NOMO-1 treated with DMSO at 0.1 percent for 48 hours (cell line): Measurements from ENCODE around the gene L3MBTL2.
A peak's percentile ranks its signal among the peaks of the same experiment; 100 is the strongest.
"Not testable (repeated sequence)": the region's sequence is repeated elsewhere in the genome, so short reads cannot be mapped to it uniquely, and the experiment has no call there.

Experiments
- DNase-seq: peaks from one replicate; lab custom pipeline; 2025; ENCODE audit not compliant: unreplicated experiment; lab: John Stamatoyannopoulos, UW

Gene L3MBTL2

DNA sequence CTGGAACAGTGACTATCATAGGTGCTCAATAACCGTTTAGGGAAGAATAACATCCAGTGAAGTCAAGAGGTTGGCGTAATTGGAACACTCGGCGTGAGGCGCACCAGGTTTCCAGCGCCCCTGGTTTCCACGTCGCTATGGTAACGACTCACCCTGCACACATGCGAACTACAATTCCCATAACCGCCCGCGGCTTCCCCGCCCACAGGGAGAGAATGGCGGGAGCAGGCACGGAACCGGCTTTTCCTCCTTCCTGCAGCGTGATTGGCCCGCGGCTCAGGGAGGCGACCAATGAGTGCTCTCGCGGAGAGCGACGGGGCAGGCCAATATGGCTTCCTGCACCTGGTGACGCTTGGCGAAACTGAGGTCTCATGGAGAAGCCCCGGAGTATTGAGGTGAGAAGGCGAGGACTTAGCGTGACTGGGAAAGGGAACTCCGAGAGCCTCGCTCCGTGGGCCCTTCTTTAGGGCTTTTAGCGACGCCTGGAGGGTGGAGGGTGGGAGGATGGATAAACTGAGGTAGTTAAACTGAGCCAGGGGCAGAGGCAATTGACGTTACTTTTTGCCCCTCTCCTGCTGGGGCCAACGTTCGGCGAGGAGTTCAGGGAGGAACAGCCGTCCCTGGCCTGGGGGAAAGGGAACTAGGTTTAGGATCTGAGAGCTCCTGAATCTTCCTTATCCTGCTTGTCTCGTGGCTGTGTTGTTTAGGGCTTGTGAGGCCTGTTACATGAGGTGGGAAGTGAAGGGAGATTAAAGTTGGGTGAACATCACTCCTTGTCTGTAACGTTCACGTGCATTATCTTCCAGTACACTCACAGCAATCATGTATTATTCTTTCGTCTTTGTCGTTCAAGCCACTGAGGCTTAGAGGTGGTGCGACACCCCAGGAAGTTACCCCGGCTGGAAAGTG, at the start of gene L3MBTL2:
Gene L3MBTL2 (plus strand): TSS at position 321 of the 909 bp plus-strand sequence. CDS start 51 bp downstream, at position 372.
- peak; percentile 92 for DNase-seq

DNA sequence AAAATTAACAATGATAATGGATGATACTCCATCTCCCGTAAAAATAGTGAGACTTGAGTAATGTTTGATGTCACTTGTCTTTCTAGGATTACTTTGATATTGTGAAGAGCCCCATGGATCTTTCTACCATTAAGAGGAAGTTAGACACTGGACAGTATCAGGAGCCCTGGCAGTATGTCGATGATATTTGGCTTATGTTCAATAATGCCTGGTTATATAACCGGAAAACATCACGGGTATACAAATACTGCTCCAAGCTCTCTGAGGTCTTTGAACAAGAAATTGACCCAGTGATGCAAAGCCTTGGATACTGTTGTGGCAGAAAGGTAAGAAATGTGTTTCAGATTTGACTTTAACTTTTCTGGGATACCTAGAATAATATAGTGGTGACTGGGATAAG, 48.0 kb upstream of the L3MBTL2 start:
- no peak for DNase-seq

DNA sequence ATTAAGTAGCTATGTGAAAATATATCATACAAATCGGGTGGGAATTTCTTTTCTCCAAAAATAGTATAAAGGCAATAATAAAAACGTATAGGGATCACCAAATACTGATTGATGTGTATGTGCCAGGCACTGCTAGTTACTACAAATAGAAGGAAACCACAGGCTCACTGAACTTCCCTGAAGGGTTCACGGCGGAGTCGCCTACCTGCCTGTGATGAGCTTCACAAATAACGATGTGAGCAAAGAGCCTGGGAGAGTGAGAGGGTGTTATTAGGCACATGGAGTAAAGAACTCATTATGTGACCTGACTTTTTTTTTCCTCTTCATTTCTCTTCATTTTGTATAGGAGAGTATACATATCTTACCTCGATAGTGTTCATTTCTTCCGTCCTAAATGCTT, 36.0 kb upstream of the L3MBTL2 start:
- no peak for DNase-seq

DNA sequence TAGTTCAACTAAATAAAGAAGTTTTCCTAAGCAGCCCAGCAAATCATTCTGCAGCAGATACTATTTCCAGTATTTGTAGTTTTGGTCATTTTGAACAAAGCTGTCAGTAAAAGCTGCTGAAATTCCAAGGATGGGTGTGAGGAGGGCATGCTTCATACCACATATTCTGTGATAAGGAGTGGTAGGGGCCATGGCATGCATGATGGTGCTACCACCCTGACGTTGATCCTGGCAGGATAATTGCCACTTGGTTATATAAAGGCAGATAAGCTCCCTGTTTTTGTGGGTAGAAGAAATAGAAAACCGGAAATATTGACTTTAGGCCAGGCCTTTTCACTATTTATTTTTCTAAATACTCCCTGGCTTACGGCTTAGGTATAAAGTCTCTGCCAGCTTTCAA, 33.1 kb upstream of the L3MBTL2 start:
- DNase-seq: no peak

DNA sequence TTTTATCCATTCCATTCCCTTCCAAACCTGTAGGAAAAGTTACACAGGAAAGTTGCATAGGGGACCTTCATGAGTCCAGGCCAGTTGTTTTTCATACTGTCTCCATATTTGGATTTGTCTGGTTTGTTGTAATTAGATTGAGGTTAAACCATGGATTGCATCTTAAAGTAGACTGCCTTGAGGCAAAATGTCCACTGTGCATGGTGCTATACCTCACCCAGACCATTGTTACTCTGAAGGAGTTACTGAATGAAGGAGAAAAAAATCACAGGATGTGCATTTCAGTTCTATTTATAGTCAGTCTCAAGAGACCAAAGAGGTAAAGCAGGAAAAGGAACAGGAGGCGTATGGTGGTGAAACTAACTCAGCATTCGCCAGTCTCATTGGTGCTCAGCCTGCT, 29.6 kb upstream of the L3MBTL2 start:
- DNase-seq: no peak

DNA sequence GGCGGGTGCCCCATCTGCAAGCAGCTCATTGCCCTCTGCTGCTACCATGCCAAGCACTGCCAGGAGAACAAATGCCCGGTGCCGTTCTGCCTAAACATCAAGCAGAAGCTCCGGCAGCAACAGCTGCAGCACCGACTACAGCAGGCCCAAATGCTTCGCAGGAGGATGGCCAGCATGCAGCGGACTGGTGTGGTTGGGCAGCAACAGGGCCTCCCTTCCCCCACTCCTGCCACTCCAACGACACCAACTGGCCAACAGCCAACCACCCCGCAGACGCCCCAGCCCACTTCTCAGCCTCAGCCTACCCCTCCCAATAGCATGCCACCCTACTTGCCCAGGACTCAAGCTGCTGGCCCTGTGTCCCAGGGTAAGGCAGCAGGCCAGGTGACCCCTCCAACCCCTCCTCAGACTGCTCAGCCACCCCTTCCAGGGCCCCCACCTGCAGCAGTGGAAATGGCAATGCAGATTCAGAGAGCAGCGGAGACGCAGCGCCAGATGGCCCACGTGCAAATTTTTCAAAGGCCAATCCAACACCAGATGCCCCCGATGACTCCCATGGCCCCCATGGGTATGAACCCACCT, 28.0 kb upstream of the L3MBTL2 start:
- DNase-seq: no peak

DNA sequence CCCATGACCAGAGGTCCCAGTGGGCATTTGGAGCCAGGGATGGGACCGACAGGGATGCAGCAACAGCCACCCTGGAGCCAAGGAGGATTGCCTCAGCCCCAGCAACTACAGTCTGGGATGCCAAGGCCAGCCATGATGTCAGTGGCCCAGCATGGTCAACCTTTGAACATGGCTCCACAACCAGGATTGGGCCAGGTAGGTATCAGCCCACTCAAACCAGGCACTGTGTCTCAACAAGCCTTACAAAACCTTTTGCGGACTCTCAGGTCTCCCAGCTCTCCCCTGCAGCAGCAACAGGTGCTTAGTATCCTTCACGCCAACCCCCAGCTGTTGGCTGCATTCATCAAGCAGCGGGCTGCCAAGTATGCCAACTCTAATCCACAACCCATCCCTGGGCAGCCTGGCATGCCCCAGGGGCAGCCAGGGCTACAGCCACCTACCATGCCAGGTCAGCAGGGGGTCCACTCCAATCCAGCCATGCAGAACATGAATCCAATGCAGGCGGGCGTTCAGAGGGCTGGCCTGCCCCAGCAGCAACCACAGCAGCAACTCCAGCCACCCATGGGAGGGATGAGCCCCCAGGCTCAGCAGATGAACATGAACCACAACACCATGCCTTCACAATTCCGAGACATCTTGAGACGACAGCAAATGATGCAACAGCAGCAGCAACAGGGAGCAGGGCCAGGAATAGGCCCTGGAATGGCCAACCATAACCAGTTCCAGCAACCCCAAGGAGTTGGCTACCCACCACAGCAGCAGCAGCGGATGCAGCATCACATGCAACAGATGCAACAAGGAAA, 27.3 kb upstream of the L3MBTL2 start:
- DNase-seq: no peak

DNA sequence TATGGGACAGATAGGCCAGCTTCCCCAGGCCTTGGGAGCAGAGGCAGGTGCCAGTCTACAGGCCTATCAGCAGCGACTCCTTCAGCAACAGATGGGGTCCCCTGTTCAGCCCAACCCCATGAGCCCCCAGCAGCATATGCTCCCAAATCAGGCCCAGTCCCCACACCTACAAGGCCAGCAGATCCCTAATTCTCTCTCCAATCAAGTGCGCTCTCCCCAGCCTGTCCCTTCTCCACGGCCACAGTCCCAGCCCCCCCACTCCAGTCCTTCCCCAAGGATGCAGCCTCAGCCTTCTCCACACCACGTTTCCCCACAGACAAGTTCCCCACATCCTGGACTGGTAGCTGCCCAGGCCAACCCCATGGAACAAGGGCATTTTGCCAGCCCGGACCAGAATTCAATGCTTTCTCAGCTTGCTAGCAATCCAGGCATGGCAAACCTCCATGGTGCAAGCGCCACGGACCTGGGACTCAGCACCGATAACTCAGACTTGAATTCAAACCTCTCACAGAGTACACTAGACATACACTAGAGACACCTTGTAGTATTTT, 26.6 kb upstream of the L3MBTL2 start:
- DNase-seq: no peak

DNA sequence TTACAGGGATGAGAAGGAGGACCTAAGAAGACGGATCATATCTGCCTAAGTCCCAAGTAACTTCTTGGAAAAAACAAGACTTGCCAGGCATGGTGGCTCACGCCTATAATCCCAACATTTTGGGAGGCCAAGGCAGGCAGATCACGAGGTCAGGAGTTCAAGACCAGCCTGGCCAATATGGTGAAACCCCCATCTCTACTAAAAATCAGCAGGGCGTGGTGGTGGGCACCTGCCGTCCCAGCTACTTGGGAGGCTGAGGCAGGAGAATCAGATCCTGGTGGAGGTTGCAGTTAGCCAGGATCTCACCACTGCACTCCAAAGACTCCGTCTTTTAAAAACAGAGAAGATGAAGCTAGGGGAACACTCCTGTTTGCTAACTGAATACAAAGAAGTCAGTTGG, 24.8 kb upstream of the L3MBTL2 start:
- not testable (repeated sequence) for DNase-seq

DNA sequence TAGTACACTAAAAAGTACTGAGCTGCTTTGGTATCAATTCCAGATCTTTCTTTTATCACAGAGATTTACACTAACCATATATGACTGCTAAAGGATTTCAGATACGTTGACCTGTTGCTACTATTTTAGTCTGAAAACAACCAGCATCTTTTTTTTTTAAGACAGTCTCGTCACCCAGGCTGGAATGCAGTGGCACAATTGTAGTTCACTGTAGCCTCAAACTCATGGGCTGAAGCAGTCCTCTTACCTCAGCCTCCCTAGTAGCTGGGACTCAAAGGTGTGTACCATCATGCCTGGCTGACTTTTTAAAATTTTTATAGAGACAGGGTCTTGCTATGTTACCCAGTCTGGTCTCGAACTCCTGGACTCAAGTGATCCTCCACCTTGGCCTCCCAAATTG, 24.2 kb upstream of the L3MBTL2 start:
- DNase-seq: no peak

DNA sequence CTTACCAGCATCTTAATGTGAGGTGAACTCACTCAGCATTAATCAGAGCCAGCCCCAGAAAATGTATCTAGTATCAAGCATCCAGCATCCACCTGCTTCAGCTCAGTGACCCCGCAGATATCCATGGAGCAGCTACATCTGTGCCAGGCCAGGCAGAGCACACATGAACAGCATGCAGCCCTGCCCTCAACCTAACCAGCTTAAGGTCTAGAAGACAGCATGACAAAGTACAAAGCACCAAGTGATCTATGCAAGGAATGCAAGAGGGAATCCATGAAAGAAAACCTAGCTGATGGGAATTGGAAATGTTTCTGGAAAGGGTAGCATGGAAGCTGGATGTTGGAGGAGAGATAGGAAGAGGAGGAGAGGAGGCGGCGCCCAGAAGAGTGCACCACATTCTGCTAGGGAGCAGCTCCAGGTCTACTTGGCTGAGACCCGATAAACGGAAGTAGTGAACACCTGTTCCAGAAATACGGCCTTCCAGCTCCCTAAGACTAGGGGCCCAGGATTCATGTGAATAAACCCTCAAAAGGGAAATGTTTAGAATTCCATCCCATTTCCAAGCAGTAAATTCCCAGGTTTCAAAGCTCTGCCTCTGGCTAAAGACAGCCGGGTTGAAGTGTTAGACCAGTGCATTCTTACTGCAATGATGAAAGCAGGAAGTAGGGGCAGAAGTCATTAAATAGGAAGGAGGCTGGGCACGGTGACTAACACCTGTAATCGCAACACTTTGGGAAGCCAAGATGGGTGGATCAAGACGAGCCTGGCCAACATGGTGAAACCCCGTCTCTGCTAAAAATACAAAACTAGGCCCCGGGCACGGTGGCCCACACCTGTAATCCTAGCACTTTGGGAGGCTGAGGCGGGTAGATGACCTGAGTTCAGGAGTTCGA, 23.5 kb upstream of the L3MBTL2 start:
- DNase-seq: peak; percentile 83

DNA sequence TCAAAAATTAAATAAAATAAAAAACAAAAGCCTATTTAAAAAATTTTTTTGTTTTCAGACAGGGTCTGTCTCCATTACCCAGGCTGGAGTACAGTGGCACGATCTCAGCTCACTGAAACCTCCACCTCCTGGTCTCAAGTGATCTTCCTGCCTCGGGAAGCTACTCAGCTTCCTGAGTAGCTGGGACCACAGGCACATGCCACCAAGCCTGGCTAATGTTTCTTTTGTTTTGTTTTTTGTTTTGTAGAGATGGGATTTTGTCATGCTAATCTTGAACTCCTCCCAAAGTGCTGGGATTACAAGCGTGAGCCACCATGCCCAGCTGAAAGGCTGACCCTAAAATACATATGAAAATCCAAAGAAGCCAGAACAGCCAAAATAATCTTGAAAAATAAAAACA, 20.4 kb upstream of the L3MBTL2 start:
- no peak for DNase-seq

DNA sequence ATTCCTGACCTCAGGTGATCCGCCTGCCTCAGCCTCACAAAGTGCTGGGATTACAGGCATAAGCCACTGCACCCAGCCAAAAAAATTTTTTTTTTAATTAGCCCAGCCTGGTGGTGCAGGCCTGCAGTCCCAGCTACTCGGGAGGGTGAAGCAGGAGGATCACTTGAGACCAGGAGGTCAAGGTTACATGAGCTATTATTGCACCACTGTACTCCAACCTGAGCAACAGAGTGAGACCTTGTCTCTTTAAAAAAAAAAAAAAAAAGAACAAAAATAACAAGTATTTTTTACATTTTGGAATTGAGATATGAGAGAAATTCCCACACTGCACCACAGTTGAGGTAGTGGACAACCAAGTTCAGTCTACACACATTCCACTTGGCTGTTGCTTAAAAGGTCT, 13.6 kb upstream of the L3MBTL2 start:
- DNase-seq: no peak

DNA sequence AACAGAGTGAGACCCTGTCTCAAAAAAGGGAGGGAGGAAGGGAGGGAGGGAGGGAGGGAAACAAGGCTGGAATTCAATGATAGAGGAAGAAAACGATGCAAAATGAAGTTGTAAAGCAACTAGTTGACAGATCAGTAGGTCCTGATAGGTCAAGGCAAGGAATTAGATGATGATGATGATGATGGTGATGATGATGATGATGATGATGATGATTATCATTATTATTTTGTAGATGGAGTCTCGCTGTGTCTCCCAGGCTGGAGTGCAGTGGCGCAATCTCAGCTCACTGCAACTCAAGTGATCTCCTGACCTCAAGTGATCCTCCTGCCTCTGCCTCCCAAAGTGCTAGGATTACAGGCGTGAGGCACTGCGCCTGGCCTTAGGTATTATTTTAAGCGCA, 11.3 kb upstream of the L3MBTL2 start:
- DNase-seq: no peak

DNA sequence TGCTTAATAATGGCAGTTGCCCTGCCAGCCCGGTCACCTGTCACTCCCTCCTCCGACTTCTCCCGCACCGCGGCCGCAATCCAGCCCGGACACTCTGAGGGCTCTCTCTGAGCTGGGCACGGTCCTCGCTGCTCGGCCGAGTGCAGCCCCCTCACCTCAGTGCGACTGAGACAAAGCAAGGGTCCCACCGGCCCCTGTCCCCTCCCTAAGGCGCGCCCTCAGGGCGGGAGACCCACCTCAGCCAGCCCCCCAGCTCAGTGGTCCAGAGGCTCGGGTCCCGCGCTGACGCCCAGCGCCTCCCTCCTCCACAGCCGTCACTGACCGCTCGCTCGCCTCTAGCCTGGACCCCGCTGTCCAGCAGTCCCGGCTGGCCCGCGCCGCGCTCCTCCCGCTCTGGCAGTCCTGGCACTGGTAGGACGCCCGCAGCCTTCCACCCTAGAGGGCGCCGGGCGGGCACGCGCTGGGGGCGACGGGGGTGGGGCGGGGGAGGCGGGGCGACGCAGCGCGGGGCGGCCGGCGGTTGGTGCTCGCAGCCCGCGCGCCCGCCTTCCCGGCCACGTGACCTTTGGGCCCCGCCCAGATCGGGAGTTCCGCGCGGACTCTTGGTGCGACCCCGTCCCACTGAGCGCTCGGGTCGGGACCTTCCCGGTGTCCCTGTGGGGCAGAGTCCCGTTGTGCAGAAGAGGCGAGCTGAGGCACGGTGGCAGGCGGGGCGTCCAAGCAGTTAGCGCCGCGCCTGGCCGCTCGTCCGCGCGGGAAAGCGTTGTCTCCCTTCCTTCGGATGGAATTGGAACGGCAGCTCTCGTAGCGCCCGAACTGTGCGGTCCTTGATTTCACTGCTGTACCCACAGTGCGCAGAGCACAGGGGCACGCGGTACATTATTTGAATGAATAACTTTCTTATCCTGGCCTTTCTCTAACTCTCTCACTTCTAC, 7.8 kb upstream of the L3MBTL2 start:
- peak; percentile 76 for DNase-seq

DNA sequence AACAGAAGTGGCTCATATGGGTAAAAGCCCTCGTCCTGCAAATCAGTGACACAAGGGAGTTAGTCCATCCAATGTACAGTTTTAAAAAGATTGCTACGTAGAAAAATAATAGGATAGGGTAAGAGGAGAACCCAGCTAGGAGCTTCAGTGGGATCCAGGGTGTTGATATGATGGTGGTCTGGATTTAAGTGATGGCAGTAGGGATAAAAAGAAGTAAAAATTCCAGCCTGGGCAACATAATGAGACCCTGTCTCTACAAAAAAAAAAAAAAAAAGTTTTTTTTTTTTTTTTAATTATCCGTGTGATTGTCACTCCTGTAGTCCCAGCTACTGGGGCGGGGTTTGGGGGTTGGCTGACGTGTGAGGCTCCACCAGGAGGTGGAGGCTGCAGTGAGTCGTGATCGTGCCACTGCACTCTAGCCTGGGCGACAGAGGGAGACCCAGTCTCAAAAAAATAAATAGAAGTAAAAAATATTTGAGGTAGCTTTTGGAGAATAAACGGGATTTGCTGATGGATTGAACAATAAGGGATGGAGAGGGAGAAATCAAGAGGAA, 7.0 kb upstream of the L3MBTL2 start:
- peak; percentile 10 for DNase-seq

DNA sequence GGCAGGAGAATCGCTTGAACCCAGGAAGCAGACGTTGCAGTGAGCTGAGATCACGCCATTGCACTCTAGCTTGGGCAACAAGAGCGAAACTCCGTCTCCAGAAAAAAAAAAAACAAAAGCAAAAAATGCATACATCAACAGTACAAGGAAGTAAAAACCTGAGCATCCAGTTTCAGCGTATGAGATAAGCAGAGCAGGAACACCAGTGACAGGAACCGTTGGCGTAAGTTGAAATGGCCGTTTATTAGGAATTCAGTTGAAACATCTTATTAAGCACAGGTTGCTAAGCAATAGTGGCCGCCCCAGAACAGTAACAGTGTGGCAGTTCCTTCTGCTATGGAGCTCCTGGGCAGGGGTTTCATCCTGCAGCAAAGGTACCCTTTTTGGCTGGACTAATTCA, 4.0 kb upstream of the L3MBTL2 start:
- DNase-seq: peak; percentile 44

DNA sequence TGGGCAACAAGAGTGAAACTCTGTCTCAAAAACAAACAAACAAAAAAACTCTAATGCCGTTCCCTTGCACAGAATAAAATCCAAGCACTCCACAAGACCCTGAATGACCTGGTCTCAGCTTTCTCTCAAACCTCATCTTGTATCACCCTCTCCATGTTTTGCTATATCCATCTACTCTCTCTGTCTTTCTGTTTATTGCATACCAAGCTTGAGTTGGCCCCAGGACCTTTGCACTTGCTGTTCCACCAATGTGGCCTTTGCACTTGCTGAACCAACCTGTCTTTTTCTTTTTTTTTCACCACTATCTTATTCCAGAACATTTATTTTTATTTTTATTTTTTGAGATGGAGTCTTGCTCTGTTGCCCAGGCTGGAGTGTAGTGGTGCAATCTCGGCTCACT, 2.0 kb upstream of the L3MBTL2 start:
- DNase-seq: no peak

DNA sequence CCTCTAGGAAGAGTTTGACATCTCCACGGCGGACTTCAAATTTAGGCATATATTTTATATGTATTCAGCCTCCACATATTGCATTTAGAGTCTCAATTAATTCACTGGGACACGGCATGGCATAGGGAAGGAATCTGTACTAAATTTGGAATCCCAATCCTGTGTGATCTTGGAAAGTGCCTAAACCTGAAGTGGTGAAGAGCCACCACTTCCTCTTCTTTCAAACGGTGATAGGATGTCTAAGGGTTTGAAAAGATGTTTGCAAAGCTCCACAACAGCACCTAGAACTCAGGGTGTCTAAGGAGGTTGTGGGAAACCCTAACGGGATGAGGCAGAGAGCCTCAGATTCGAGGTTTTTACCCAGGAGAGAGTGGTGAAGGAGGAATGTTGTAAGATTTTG, 1.0 kb upstream of the L3MBTL2 start:
- no peak for DNase-seq
